SK-N-SH (cell line): ENCODE data around the gene CNTN4. TPM values are rescaled to one million over a fixed set of nuclear protein-coding genes. Genes with fewer than 3 reads are reported as not detected.

Source experiments
- CTCF ChIA-PET: fragments of 300-600, 350-600 bp; formaldehyde crosslinking; extraction: SDS; loops from one replicate; lab custom pipeline; 2021; lab: Yijun Ruan, JAX
- POLR2A ChIA-PET: fragments of 350-600 bp; sonication (Branson Sonifier 250); formaldehyde crosslinking; extraction: SDS; loops from one replicate; lab custom pipeline; 2020; ENCODE audit warnings: antibody characterized with exemption, inconsistent platforms; lab: Yijun Ruan, JAX
- DNase-seq: peaks from one replicate; pipeline ENCODE4 v3.0.0; 2012
- H2AFZ ChIP-seq: fragments of 200-600 bp; sonication (generic); 2 replicates; pipeline ENCODE4 v1.8.1; 2016; ENCODE audit warnings: antibody characterized with exemption, mild to moderate bottlenecking, low read depth
- H3F3A ChIP-seq: fragments of 200-600 bp; sonication (generic); replicated peaks from 2 replicates; pipeline ENCODE3; 2016; ENCODE audit warnings: antibody characterized with exemption, mild to moderate bottlenecking; ENCODE audit not compliant: insufficient read depth
- H3K27ac ChIP-seq, 2 experiments: fragments of 200-500 bp in 1 of 2; fragments of 200-600 bp in 1 of 2; sonication (Bioruptor generic) in 1 of 2; sonication (generic), shearing (Covaris generic) in 1 of 2; 2 replicates each; pipeline versions ENCODE4 v1.5.1 to v1.6.1; 2014 to 2016; ENCODE audit warnings: low read depth in 2 of 2, inconsistent platforms in 1 of 2, low read length in 1 of 2, mild to moderate bottlenecking in 1 of 2, mixed read lengths in 1 of 2
- H3K27me3 ChIP-seq: fragments of 200-600 bp; sonication (generic), shearing (Covaris generic); 2 replicates; pipeline ENCODE4 v1.6.1; 2016; ENCODE audit warnings: mixed run types; ENCODE audit not compliant: insufficient read depth
- H3K36me3 ChIP-seq, 2 experiments: fragments of 200-500 bp in 1 of 2; fragments of 200-600 bp in 1 of 2; sonication (Bioruptor generic) in 1 of 2; sonication (generic) in 1 of 2; replicated peaks in 1 of 2; 2 replicates each; pipeline versions ENCODE3 to v1.5.1; 2014 to 2016; ENCODE audit warnings: low read length in 1 of 2, mild to moderate bottlenecking in 1 of 2; ENCODE audit not compliant: insufficient read depth in 2 of 2, control insufficient read depth in 1 of 2
- H3K4me1 ChIP-seq, 2 experiments: fragments of 200-500 bp in 1 of 2; fragments of 200-600 bp in 1 of 2; sonication (Bioruptor generic) in 1 of 2; sonication (generic), shearing (Covaris generic) in 1 of 2; 2 replicates each; pipeline versions ENCODE4 v1.5.1 to v1.6.1; 2014 to 2016; ENCODE audit warnings: low read depth in 1 of 2, low read length in 1 of 2, mixed run types in 1 of 2; ENCODE audit not compliant: insufficient read depth in 2 of 2, control insufficient read depth in 1 of 2
- H3K4me2 ChIP-seq: fragments of 200-600 bp; sonication (generic), shearing (Covaris generic); 2 replicates; pipeline ENCODE4 v1.6.1; 2017; ENCODE audit warnings: mixed run types
- H3K4me3 ChIP-seq, 2 experiments: fragments of 200-500 bp in 1 of 2; fragments of 200-600 bp in 1 of 2; sonication (Bioruptor generic) in 1 of 2; sonication (generic), shearing (Covaris generic) in 1 of 2; 2 replicates each; pipeline versions ENCODE4 v1.5.1 to v1.8.1; 2014 to 2016; ENCODE audit warnings: low read depth in 2 of 2, inconsistent platforms in 1 of 2, low read length in 1 of 2, mild to moderate bottlenecking in 1 of 2, mixed read lengths in 1 of 2, moderate library complexity in 1 of 2
- H3K79me2 ChIP-seq: fragments of 200-600 bp; sonication (generic); 2 replicates; pipeline ENCODE4 v1.8.1; 2017; ENCODE audit warnings: mild to moderate bottlenecking; ENCODE audit not compliant: insufficient read depth
- H3K9ac ChIP-seq: fragments of 200-600 bp; sonication (generic); 2 replicates; pipeline ENCODE4 v1.6.1; 2017; ENCODE audit warnings: mixed run types
- H3K9me2 ChIP-seq: fragments of 200-600 bp; sonication (generic); 2 replicates; pipeline ENCODE4 v1.6.1; 2017; ENCODE audit warnings: mixed run types
- H3K9me3 ChIP-seq: fragments of 200-600 bp; sonication (generic); 2 replicates; pipeline ENCODE4 v1.6.1; 2017; ENCODE audit warnings: mixed run types, mild to moderate bottlenecking, moderate library complexity
- H4K20me1 ChIP-seq: fragments of 200-600 bp; sonication (generic); 2 replicates; pipeline ENCODE4 v1.6.1; 2017; ENCODE audit warnings: mild to moderate bottlenecking, mixed run types; ENCODE audit not compliant: insufficient read depth
- GABPA ChIP-seq: IDR thresholded peaks from 2 replicates; pipeline ENCODE4 v1.4.0; 2012; ENCODE audit warnings: low read depth, mild to moderate bottlenecking
- GATA2 ChIP-seq: sonication (generic); formaldehyde crosslinking; IDR thresholded peaks from 2 replicates; pipeline ENCODE4 v1.5.0; 2020; ENCODE audit warnings: mild to moderate bottlenecking, missing genetic modification reagents
- JUND ChIP-seq: IDR thresholded peaks from 2 replicates; pipeline ENCODE4 v1.4.0; 2012
- MXI1 ChIP-seq: IDR thresholded peaks from 2 replicates; pipeline ENCODE4 v1.6.1; 2012; ENCODE audit warnings: mild to moderate bottlenecking, low read depth, low read length, improper control_type of control experiment
- PBX3 ChIP-seq: IDR thresholded peaks from 2 replicates; pipeline ENCODE4; 2012
- REST ChIP-seq: IDR thresholded peaks from 2 replicates; pipeline ENCODE4 v1.6.1; 2012; ENCODE audit warnings: mild to moderate bottlenecking, low read depth, low read length, moderate library complexity
- RFX5 ChIP-seq: IDR thresholded peaks from 2 replicates; pipeline ENCODE4 v1.6.1; 2012; ENCODE audit warnings: mild to moderate bottlenecking, improper control_type of control experiment, low read length
- RXRA ChIP-seq: IDR thresholded peaks from 2 replicates; pipeline ENCODE4 v1.4.0; 2012; ENCODE audit warnings: low read depth, mild to moderate bottlenecking, borderline replicate concordance
- ZBTB33 ChIP-seq: IDR thresholded peaks from 2 replicates; pipeline ENCODE4 v1.4.0; 2012; ENCODE audit warnings: low read depth, borderline replicate concordance
- WGBS: methylation state at CpG from one replicate; pipeline ENCODE4 v1.1.6; 2017; ENCODE audit warnings: low lambda C conversion rate; 5-methylcytosine and 5-hydroxymethylcytosine counted together
- polyA plus RNA-seq, 3 experiments: library from polyadenylated mRNA; depleted of rRNA; stranded (reverse); fragments of >200 nt; gene quantifications; 2 replicates each; pipeline ENCODE4 v1.2.3, GENCODE V29; 2012

Gene CNTN4
- polyA plus RNA-seq, 1 of the 3 experiments (the other 2 are of a cell fraction) = 0.12 TPM

- WGBS = 44% methylated on average over 10 of the region's 10 CpGs
- Histone ChIP-seq H3K4me3 (no peak overlapping the region), H3K9me2 (no peaks in the 10 kb centered on the region), H3K4me2 (no peak overlapping the region), H4K20me1 (no peaks in the 10 kb centered on the region), H3F3A (no peaks in the 10 kb centered on the region), H2AFZ (no peak overlapping the region), H3K27me3 (no peaks in the 10 kb centered on the region), H3K4me1 (no peaks in the 10 kb centered on the region), H3K79me2 (no peaks in the 10 kb centered on the region), H3K27ac (no peak overlapping the region), H3K36me3 (no peaks in the 10 kb centered on the region), H3K9me3 (no peaks in the 10 kb centered on the region)
- ChIA-PET CTCF (interaction anchor here (1.0 kb wide), 1 partner anchor 270 kb away, joined by 3 read pairs; no protein-coding TSS in a partner anchor), POLR2A (no interaction called here)
- no peak for DNase-seq
- no peak for TF ChIP-seq REST
- TF ChIP-seq JUND = no peak
- no peak for TF ChIP-seq RFX5
- TF ChIP-seq GABPA = no peak
- TF ChIP-seq GATA2 (CRISPR knock-in tag) = no peak
- TF ChIP-seq PBX3 = no peak
- no peak for TF ChIP-seq ZBTB33
- TF ChIP-seq RXRA = no peak
- no peak for TF ChIP-seq MXI1
- TF ChIP-seq, all 33 proteins: peak for 0
- no peak overlapping the region for H3K9ac ChIP-seq
Measured at GRCh38 chr3:2148561-2149340, 50.1 kb downstream of the CNTN4 start.
